GM12864 (cell line): ENCODE results near the gene PDE4D.
A peak's percentile ranks its signal among the peaks of the same experiment; 100 is the strongest.
"Not testable (repeated sequence)": the region's sequence is repeated elsewhere in the genome, so short reads cannot be mapped to it uniquely, and the experiment has no call there.

Experiments
- DNase-seq: peaks from one replicate; pipeline ENCODE4 v3.0.0-alpha.2; 2011; ENCODE audit warnings: low read depth
- H3K4me3 ChIP-seq: 2 replicates; pipeline ENCODE4 v1.5.1; 2011; ENCODE audit warnings: mild to moderate bottlenecking, low read depth, low read length, control low read depth
- TF ChIP-seq, protein P1 (sequence below): IDR thresholded peaks from 2 replicates; pipeline ENCODE4 v1.5.1; 2011; ENCODE audit warnings: low read depth, mild to moderate bottlenecking, moderate library complexity, low read length, control low read depth, inconsistent platforms; ENCODE audit errors: missing control alignments

The PDE4D gene

DNA sequence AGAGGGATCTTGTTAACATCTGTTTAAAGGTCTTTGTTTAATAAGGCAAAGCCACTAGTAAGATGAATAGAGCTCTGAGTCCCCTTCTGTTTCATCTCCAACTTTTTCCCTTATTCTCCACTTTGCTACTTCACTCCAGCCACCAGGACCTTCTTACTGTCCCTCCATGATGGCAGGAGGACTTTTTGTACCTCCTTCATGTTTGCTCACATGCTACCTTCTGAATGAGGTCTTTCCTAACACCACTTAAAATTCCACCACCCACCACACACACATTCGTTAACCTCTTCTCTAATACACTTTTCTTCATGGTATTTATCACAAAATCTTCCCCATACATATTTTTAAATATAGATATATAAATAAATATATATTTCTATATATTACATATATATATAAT is 501.9 kb downstream of the PDE4D start:
- DNase-seq = no peak
- TF ChIP-seq, protein P1, sequence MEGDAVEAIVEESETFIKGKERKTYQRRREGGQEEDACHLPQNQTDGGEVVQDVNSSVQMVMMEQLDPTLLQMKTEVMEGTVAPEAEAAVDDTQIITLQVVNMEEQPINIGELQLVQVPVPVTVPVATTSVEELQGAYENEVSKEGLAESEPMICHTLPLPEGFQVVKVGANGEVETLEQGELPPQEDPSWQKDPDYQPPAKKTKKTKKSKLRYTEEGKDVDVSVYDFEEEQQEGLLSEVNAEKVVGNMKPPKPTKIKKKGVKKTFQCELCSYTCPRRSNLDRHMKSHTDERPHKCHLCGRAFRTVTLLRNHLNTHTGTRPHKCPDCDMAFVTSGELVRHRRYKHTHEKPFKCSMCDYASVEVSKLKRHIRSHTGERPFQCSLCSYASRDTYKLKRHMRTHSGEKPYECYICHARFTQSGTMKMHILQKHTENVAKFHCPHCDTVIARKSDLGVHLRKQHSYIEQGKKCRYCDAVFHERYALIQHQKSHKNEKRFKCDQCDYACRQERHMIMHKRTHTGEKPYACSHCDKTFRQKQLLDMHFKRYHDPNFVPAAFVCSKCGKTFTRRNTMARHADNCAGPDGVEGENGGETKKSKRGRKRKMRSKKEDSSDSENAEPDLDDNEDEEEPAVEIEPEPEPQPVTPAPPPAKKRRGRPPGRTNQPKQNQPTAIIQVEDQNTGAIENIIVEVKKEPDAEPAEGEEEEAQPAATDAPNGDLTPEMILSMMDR = no peak

DNA sequence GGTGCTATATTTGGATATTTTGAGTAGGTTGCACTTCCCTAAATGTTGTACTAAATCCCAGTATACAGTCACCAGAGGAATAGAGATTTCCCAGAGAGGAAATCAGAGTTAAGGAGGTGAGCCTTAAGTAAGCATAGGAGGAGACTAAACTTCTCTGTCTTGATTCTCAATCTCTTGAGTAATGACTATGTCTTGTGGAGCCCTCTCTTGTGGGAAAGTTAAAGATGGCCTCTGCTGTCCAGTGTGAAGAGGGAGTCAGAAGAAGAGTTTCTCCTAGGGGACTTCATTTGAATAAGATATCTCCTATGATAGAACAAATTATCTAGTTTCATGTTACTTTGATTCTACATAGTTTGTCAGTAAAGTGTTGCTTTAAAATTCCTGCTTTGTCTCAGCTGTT is 502.5 kb downstream of the PDE4D start:
- DNase-seq = no peak

More for the DNA sequence above, 501.9 kb downstream of the PDE4D start:
- no peak overlapping the region for H3K4me3 ChIP-seq

DNA sequence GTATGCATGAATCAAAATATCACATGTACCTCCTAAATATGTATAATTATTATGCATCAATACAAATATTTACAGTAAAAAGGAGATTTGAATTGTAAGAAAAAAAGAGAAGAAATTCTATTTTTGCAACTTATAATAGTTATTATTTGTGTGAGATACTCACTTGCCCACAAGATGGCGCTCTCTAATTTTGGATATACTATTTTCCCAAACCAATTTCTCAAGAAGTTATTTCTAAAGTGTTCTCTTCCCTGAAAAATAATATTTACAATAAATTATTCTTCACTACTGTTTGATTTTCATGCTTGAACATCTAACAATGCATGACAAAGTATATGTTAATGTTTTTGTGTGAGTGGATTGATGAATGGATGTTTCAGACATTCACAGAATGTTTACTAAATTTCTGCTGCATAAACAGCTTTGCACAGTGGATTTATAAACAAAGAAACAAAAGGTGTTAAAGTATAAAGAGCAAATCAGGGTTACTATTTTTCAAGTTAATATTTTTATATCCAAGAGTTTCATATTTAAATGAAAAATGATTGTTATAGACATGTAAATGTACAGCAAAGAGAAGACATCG is 503.4 kb downstream of the PDE4D start:
- no peak overlapping the region for H3K4me3 ChIP-seq
- TF ChIP-seq, protein P1 = peak; percentile 45
- no peak for DNase-seq

More for the DNA sequence above, 502.5 kb downstream of the PDE4D start:
- TF ChIP-seq, protein P1 = no peak
- no peak overlapping the region for H3K4me3 ChIP-seq

DNA sequence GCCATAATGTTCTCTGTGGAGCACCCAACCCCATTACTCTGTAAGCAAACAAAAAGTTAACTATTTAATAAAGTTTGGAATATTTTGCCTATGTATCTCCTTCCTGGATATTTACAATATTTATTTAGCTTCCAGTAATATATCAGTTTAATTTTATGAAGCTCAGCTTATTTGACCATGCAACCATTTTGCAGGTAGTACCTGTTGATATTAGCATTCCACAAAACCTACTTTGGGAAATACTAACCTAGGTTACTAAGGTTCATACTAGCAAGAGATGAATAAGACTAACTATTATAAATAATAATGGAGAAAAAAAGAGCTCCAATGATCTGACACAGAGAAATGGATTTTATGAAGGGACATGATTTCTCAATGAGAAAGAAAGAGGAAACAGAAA is 506.4 kb downstream of the PDE4D start:
- TF ChIP-seq, protein P1 = no peak
- H3K4me3 ChIP-seq = no peak overlapping the region
- no peak for DNase-seq

DNA sequence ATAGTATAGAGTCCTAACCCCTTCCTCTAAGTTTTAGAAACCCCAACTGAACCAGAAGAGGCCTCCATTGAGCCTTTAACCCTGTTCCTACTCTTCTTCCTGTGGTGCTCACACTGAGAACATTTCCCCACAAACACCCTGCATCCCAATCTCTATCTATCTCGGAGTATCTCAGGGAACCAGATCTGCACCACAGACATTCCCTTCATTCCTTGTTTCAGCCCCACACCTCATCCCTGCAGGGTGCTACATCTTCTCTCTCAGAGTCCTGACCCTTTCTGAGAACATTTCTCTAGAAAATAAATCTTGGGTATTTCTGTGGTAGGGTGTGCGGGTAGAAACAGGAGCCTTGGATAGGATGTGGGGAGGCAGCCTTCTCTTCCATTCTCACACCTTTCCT is 507.8 kb downstream of the PDE4D start:
- TF ChIP-seq, protein P1 = no peak
- no peak overlapping the region for H3K4me3 ChIP-seq
- DNase-seq = no peak

DNA sequence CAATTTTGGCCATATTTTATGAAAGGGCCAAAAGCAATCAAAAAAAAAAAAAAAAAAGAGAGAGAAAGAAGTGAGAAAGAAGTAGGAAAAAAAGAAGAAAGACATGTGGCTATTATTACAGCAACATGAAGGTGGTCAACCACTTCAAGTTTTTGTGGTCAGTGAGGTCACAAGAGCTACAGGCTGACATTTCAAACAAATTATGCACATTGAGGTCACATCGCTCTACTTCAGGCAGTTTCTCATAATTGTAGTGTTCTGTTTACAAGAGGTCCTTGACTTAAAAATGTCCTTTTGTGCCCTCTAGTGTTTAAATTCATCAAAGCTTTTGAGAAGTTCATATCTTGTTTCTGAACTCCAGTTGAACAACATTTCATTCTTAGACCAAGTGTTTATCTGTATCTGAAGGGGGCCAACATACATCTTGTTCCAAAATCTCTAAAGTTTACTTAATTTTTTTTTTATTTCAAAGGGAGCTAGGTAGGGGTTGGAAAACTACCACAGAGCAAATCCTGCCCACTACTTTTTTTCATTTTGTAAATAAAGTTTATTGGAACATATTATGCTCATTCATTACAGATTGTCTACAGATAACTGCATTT is 513.1 kb downstream of the PDE4D start:
- H3K4me3 ChIP-seq = no peak overlapping the region
- peak; percentile 36 for DNase-seq
- TF ChIP-seq, protein P1 = peak; percentile 46

DNA sequence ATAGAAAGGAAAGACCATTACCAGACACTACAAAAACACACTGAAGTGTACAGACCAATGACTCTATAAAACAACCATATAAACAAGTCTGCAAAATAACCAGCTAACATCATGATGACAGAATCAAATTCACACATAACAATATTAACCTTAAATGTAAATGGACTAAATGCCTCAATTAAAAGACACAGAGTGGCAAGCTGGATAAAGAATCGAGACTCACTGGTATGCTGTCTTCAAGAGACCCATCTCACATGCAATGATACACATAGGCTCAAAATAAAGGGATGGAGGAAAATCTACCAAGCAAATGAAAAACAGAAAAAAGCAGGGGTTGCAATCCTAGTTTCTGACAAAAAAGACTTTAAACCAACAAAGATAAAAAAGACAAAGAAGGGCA is 519.5 kb downstream of the PDE4D start:
- not testable (repeated sequence) for H3K4me3 ChIP-seq, DNase-seq
